DND-41 (cell line): ENCODE measurements around the gene OSBPL1A.

Experiments
- CTCF ChIP-seq: IDR thresholded peaks from 2 replicates; pipeline ENCODE4 v1.5.1; 2012; ENCODE audit warnings: borderline replicate concordance, low read length, moderate library complexity, mild to moderate bottlenecking; ENCODE audit not compliant: poor library complexity, severe bottlenecking; ENCODE audit errors: extremely low read depth
- EZH2 ChIP-seq: IDR thresholded peaks from 3 replicates; pipeline ENCODE4 v1.6.1; 2012; ENCODE audit warnings: borderline replicate concordance, low read depth, mild to moderate bottlenecking, moderate library complexity, low read length, inconsistent platforms; ENCODE audit not compliant: severe bottlenecking

- TF ChIP-seq CTCF (no peak), EZH2 (no peak)
Observed at GRCh38 chr18:24426073-24426397, 28.4 kb upstream of the OSBPL1A start.
